Measurements from ENCODE around the gene ARMC3. TPM values are rescaled to one million over a fixed set of nuclear protein-coding genes. Genes with fewer than 3 reads are reported as not detected.

Gene ARMC3
- total RNA-seq, 1 experiment from 2014 or later: 0.09 TPM

- WGBS (ENCODE audit: extremely low coverage, insufficient read length, low lambda C conversion rate): no CpG with 5 or more reads among the region's 1 CpG
- no peak overlapping the region for H4K91ac ChIP-seq (ENCODE audit: insufficient read length, low read depth, low read length)
- no peak for DNase-seq
- H2AFZ ChIP-seq (ENCODE audit: low read length): no peak overlapping the region
- H3K23me2 ChIP-seq (ENCODE audit: insufficient read length, low read depth, low read length, poor library complexity, severe bottlenecking): no peaks in the 10 kb centered on the region
- H3K9ac ChIP-seq (ENCODE audit: extremely low read depth, insufficient read length, low read length): no peak overlapping the region
- no peaks in the 10 kb centered on the region for H3K9me3 Mint-ChIP-seq
- no peak for TF ChIP-seq CTCF (conservative IDR thresholded peaks at IDR 0.05)
- no peaks in the 10 kb centered on the region for H3K79me2 ChIP-seq (ENCODE audit: insufficient read depth, low read length)
- H3K23ac ChIP-seq (ENCODE audit: insufficient read length, low read depth, low read length): no peak overlapping the region
- H3K27ac ChIP-seq (ENCODE audit: insufficient read length, low read depth, low read length): no peak overlapping the region
- H3K79me1 ChIP-seq (ENCODE audit: insufficient read depth, low read depth, low read length, poor library complexity, severe bottlenecking): no peaks in the 10 kb centered on the region
- no peak overlapping the region for H3K14ac ChIP-seq (ENCODE audit: insufficient read depth, low read length)
- H2BK12ac ChIP-seq (ENCODE audit: insufficient read length, low read depth, low read length): no peak overlapping the region
- H3K4me3 Mint-ChIP-seq: no peak overlapping the region
- no peaks in the 10 kb centered on the region for H3K4me1 Mint-ChIP-seq
- no peak overlapping the region for H2BK120ac ChIP-seq (ENCODE audit: low read depth, low read length, poor library complexity, severe bottlenecking)
- H3K4ac ChIP-seq (ENCODE audit: low read depth, low read length): no peak overlapping the region
- H4K8ac ChIP-seq (replicated peaks; ENCODE audit: insufficient read length, low read depth, low read length): no peak overlapping the region
- peaks cover 0 to 2% (median 0%) of the 10 kb centered on the region in 3 experiments; a peak in 2 of 7 replicates for H3K36me3 Mint-ChIP-seq (ENCODE audit: insufficient read depth in 1 of 3, low read depth in 3 of 3)
- H2BK20ac ChIP-seq (ENCODE audit: low read depth, low read length, poor library complexity, severe bottlenecking): no peak overlapping the region
- no peaks in the 10 kb centered on the region for H3K9me3 ChIP-seq (ENCODE audit: control insufficient read depth, low read depth, low read length)
- H3T11ph ChIP-seq (ENCODE audit: low read length): no peak overlapping the region
- H2BK15ac ChIP-seq (ENCODE audit: low read depth, low read length): no peak overlapping the region
- no peaks in the 10 kb centered on the region for H4K20me1 ChIP-seq (ENCODE audit: control insufficient read depth, insufficient read depth, insufficient read length)
- H2BK5ac ChIP-seq (ENCODE audit: insufficient read length, low read length): no peak overlapping the region
- H3K18ac ChIP-seq (ENCODE audit: insufficient read length, low read depth, low read length): no peak overlapping the region
- no peaks in the 10 kb centered on the region for H3K4me1 ChIP-seq (ENCODE audit: insufficient read depth, low read length)
- H4K5ac ChIP-seq (ENCODE audit: insufficient read length, low read depth, low read length): no peak overlapping the region
- H3K27ac Mint-ChIP-seq: no peak overlapping the region
- H3K27me3 ChIP-seq (ENCODE audit: insufficient read depth, low read length): no peaks in the 10 kb centered on the region
- H3K56ac ChIP-seq (ENCODE audit: insufficient read length, low read depth, low read length): no peak overlapping the region
- peaks cover 1% of the 10 kb centered on the region; the same call in 1 of the 2 replicates for H3K27me3 Mint-ChIP-seq (ENCODE audit: low read depth)
- no peak overlapping the region for H2AK5ac ChIP-seq (ENCODE audit: insufficient read length, low read length)
- no peak overlapping the region for H3K4me2 ChIP-seq (ENCODE audit: insufficient read depth, insufficient read length, low read length)
Measured at GRCh38 chr10:22942437-22942836, 14.6 kb downstream of the ARMC3 start.

Measured in H9 (cell line).